GM21529 (cell line): ENCODE data around the gene TMEM132C.

ENCODE experiments used
- ATAC-seq: cut with Tn5 transposase; IDR thresholded peaks from one replicate; pipeline ENCODE4 v1.9.1; 2021; ENCODE audit not compliant: unreplicated experiment

The TMEM132C gene

DNA sequence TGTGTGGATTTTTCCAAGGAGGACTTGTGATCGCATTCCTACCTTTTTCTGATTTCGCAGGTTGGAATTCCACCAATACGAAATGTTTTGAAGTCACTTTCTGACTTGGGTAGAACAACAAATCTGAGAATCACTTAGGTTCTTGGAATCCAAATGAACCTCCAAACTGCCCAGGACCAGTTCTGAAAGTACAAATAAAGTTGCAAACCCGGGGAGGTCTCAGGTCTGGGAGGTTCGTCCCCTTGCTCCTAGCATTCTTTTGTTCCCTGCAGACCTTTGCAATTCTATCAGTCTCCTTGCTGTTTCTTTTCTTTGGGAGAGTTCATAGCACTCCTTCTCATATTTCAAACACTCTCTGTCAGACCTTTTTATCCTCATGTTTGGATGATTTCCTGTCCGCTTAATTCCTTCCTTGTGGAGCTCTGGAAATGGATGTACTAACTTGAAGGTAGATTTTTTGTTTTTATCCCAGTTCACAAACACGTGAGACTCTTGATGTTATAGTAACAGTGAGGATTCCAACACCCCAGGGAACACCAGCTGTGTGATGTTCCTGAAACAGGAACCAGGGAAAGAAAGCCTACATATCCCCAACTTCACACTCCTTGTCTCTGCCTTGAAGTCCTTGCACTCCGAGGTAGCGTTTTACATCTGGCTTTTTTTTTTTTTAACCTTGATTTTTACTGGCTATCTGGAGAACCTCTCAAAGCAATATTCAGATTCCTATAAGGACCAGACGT lies 70.6 kb downstream of the TMEM132C start:
- ATAC-seq, result no peak

- no peak for ATAC-seq
Measured at GRCh38 chr12:128338386-128339125, 71.6 kb downstream of the TMEM132C start.

DNA sequence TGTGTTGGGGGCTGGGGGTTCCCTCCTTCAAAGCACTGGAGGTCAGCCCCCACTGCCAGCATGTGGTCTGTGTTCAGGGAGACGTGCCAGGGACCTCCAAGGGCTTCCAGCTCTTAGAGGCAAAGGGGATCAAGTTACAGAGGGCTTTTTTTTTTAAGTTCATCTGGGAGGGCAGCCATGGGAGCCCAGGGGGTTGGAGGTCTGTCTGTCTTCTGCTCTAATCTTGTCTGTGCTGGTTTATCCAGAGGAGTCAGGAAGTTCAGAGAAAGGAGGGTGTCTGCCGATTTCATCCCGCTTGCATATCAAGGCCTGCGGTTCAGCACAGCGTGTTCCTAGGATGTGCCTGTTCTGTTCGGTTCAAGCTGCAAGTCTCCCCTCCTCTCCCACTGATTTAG lies 72.2 kb downstream of the TMEM132C start:
- no peak for ATAC-seq

DNA sequence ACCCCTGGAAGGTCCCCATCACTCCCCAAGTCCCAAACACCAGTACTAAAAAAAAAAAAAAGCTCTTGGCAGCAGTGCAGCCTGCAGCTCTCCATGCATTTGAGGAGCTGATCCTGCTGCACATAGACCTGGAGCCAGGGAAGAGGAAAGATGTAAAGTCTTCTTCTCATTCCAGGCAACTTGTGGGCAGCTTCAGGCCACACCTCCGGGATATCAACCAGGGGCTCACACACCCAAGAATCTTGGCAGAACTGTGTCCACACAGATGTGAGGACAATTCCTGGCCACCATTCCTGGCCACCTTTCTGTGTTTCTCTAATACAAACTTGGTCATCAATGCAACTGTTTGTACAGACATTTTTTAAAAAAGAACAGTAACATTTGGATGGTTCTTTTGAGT lies 72.7 kb downstream of the TMEM132C start:
- no peak for ATAC-seq

GRCh38 chr12:128353301-128353700 lies 86.3 kb downstream of the TMEM132C start:
- ATAC-seq, result no peak

DNA sequence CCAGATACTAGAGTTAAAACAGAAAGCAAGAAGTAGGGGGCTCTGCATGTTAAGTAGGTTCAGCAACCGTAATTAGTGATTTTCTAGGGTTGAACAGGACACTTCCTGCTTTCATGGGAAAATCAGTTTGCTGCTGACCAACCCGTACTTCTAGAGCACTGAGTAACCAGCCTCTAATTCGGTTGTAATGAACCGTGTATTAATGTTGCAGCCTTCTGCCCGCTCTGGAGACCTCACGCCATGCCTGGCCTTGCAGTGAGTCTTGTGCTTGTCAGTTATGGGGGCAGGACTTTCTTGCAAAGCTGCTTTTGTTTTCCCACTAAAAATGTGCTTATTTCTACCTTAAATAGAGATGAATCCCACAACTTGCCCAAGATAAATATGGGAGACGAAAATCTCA lies 89.6 kb downstream of the TMEM132C start:
- ATAC-seq, result no peak

- no peak for ATAC-seq
Measured at GRCh38 chr12:128361400-128361995, 94.5 kb downstream of the TMEM132C start.

DNA sequence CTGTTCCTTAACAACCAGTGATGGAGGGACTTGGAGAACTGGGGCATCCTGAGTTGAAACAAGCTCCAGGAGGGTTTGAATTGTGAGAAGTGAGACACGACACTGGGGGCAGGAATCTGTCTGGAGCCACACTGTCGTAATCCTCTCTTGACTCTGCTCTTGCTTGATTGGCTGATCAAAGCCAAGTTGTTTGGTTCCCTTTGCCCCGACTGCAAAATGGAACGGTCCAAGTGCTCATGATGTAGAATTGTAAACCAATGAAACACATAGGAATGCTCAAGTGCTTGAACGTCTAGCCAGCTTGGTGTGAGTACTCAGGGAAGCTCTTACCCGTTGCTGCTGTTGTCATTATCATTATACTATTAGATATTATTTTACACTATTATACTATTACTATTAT lies 98.1 kb downstream of the TMEM132C start:
- no peak for ATAC-seq

- no peak for ATAC-seq
Measured at GRCh38 chr12:128365651-128366231, 98.8 kb downstream of the TMEM132C start.

GRCh38 chr12:128367961-128368360 lies 101.0 kb downstream of the TMEM132C start:
- ATAC-seq, result no peak

DNA sequence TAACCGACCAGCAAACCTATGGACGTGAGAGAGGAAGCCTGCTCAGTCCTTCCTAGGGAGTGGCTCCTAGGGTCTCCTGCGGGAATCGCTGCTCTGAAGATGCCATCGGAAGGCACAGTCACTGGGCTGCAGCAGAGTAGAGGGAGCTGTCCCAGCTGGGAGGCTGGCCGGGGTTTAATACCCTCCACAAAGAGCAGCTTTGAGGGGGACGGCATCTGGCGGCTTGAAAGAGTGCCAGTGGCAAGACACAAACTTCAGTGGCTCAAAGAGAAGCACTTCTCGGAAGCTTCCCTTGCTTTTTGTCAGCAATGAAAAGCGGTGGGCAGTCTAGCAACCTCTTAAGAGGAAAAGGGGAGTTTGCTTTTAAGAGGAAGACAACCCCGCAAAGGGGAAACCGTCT lies 114.6 kb downstream of the TMEM132C start:
- no peak for ATAC-seq

- ATAC-seq, result no peak
Measured at GRCh38 chr12:128381946-128382345, 115.0 kb downstream of the TMEM132C start.

GRCh38 chr12:128382946-128383345 lies 116.0 kb downstream of the TMEM132C start:
- no peak for ATAC-seq

GRCh38 chr12:128383357-128383937 lies 116.5 kb downstream of the TMEM132C start:
- no peak for ATAC-seq

DNA sequence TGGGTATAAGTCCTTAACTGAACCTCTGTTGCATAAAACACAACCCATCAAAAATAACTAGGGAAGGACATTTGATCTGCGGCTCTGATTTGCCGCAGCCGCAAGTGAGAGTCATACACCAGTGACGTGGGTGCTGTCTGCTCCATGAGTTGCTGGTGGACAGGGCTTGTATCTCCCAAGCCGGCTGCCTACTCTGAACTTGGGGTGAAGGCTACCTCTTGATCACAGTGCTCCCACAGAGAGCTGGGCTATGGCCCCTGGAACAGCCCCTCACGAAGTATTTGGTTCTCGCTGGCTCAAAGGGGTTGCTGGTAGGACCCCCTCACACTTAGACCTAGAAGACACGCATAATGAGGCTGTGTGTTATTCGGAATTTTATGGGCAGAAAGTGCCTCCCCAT lies 118.8 kb downstream of the TMEM132C start:
- no peak for ATAC-seq

GRCh38 chr12:128387811-128388422 lies 120.9 kb downstream of the TMEM132C start:
- no peak for ATAC-seq

- ATAC-seq, result no peak
Measured at GRCh38 chr12:128388461-128389000, 121.6 kb downstream of the TMEM132C start.

DNA sequence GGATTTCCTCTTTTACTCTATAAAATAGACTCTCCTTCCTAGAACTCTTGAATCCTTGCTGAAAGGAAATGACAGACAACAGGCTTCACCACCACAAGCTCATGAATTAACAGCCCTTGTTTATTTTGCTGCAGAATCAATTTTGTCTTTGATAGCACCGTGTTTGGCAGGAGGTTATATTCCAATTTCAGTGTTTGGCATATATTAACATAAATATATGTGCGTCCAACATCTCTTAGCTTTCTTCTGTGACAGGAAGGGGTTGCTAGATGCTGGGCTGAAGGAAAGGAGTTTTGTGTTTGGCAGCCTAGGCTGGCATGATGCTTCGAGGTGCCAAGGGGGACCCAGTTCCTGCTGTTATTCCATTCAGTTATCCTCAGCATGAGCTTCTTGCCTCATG lies 126.4 kb downstream of the TMEM132C start:
- ATAC-seq, result no peak

DNA sequence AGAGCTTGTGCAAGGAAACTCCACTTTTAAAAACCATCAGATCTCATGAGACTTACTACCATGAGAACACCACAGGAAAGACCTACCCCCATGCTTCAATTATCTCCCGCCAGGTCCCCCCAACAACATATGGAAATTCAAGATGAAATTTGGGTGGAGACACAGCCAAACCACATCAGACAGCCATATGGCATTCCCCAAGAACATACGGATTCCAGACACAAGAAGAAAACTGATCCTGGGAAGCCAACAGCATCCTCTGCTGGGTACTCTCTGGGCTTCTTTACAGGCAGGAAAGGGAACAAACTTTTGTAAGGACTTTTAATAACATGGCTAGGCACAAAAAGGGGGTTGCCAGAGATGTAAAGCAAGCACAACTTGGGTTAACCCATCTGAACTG lies 127.2 kb downstream of the TMEM132C start:
- ATAC-seq, result no peak

DNA sequence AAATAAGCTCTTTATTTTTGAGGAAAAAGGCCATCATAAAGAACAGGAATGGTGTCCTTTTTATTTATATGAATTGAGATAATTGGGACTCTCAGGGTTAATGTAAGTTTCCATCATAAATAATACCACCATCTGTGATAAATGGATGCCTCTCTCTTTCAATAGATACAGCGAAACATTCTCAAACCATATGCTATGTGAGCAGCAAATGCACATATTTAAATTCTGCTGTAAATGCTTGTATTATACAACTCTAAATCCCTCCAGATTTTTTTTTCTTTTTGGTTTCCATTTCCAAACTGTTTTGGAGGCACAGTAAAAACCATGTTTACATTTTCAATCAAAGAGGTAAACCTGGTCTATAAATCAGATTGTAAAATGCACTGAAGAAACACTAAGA lies 132.3 kb downstream of the TMEM132C start:
- ATAC-seq, result no peak
